G401 (cell line): ENCODE measurements around the gene IGF1R. TPM values are rescaled to one million over a fixed set of nuclear protein-coding genes. Genes with fewer than 3 reads are reported as not detected.
"Not testable (repeated sequence)": the region's sequence is repeated elsewhere in the genome, so short reads cannot be mapped to it uniquely, and the experiment has no call there.

ENCODE experiments used
- DNase-seq: peaks from one replicate; pipeline ENCODE4 v3.0.0-alpha.2; 2015; ENCODE audit warnings: low spot score
- in situ Hi-C: cut with HindIII; loops from 2 replicates; pipeline ENCODE4 v1.10.0; 2016; ENCODE audit warnings: low sequenced_read_pairs, mixed read lengths
- total RNA-seq: library from RNA; depleted of rRNA; stranded (reverse); fragments of >200 nt; shearing (Covaris generic); gene quantifications from 2 replicates; pipeline ENCODE4 v1.2.3, GENCODE V29; 2014

IGF1R gene
- total RNA-seq, 1 experiment from 2014 or later = 21.0 TPM

DNA sequence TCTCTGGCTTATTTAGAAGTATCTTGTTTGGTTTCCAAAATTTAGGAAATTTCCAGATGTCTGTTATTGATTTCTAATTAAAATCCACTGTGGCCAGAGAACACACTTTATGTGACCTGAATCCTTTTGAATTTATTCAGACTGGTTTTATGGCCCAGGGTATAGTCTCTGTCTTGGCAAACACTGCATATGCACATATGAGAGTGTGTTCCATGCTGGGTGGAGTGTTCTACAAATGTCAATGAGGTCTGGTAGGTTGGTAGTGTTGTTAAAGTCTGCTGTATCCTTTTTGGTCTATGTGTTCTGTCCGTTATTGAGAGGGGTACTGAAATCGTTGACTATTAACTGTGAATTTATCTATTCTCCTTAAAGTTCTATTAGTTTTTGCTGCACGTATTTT is 329.1 kb downstream of the IGF1R start:
- no peak for DNase-seq
- in situ Hi-C loops = no loop called here

DNA sequence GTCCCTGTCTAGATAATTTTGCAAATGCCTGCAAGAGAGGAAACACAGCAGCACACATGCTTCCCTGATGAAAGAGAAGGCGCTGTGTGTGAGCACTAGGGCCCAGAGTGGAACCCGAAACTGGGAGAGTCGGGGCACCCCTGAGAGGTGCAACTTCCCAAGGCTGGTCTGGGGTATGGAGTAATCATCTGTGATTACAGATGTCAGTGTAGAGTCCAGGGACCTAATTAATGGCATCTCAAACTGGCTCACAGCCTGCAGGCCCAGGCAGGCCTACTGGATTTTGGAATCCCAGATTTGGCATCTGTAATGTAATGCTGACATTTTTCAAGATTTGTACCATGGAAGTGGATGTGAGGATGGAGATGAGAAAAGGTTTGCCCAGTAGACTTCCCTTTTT is 329.8 kb downstream of the IGF1R start:
- no peak for DNase-seq
- in situ Hi-C loops = no loop called here

DNA sequence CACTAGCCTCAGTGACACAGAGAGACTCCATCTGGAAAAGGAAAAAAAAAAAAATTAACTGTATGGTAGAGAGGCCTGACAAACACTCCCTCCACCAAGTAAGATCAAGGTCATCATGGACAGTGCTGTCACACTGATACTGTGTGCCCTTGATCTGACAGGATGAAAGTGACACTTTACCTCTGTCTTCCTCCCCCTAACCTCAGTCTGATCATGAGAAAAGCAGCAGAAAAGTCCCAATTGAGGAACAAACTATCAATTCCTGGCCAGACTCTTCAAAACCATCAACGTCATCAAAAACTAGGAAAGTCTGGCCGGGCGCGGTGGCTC is 332.5 kb downstream of the IGF1R start:
- in situ Hi-C loops = no loop called here
- no peak for DNase-seq

DNA sequence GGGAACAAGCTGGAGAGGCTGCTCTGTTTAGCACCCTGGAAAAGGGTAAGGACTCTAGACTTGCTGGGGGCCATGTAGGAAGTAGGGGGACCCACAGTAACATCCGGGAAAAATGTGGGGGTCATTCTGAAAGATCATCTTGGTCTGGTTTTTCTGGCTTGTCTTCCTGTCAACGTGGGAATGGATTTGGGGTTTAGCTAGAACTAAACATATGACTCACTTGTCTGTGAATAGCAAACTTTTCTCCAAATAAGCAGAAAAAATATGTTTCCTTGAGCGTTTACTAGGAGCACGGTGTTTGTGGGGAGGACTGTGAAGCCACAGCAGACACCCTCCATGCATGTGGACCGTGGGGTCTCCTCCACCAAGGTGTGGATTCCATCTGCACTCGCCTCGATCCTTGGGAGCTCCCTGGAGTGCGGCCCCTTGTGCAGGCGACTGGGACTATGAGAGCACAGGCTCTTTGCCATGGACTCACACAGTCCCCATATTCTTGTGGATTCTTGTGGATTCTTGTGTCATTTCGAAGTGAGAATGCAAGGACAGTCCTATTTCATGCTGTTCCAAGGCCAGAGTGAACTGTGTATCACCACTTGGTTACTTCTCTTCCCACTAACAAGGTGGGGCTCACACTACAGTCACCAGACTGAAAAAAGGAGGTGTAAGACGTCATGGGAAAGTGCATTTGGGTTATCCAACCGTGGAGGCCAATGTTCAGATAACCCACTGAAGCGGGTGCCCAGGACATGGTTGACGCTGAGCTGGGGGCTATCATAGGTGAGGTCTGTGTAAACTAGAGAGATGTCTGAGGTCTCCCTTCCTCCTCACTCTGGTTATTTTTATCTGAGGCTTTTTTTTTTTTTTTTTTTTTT is 333.7 kb downstream of the IGF1R start:
- no peak for DNase-seq
- in situ Hi-C loops = no loop called here

DNA sequence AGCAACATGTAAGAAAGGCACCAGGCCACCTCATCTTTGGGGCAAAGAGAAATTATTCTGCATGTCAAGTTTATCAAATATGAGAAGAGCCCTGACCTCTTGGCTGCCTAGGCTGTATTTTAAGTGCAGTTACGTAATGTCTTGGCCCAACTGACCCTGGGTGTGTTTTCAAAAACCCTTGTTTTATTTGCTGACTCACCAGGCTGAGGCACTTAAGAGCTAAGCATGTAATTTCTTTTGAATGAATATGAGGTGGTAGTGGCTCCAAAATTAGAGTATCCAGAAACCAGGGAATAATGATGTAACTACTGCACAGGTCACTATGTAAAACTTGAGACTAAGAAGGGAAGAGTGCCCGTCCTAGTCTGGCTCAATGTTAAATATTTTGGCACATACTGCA is 335.0 kb downstream of the IGF1R start:
- in situ Hi-C loops = no loop called here
- no peak for DNase-seq

DNA sequence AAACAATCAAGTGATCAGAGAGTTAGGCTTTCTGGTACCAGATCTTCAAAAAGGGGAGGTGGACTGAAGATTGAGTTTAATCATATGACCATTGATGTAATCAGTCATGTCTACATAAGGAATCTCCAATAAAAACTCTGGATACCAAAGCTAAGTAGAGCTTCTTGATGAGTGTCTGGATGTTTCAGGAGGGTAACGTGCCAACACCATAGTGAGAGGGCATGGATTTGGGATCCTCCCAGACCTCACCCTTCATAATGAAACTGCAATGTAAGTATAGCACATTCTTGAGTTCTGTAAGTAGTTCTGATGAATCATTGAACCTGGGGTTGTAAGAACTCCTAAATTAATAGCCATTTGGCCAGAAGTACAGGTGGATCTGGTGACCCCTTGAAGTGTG is 337.9 kb downstream of the IGF1R start:
- no peak for DNase-seq
- in situ Hi-C loops = no loop called here

DNA sequence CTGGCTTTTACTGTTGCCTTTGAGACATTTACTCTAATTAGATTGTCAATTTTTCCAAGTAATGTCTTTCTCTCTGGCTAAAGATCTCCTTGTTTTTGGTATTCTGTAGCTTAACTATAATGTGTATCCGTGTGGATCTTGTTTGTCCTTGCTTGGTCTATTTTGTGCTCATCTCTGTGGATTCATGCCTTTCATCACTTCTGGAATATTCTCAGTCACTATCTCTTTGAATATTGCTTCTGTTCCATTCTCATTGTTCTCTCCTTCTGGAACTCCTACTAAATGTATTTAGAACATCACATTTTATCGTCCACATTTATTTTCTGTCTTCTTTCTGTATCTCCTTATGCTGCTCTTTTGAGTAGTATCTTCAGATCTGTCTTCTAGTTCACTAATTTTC is 346.6 kb downstream of the IGF1R start:
- DNase-seq = no peak
- in situ Hi-C loops = no loop called here

DNA sequence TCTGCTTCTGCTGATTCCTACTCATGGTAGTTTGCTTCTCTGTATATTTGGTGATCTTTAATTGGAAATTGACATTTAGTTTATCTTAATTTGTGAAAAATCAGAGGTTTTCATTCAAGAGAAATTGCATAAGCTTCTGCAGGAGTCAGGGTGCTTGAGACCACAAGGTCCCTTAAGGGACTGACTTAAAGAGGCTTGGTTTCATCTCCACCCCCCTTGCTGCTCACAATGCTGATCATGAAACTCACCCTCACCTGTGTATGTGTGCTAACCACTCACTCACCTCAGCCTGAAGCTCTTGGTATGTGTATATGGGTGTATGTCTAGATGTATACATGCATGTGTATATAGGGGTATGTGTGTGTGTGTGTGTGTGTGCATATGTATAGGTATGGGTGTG is 347.8 kb downstream of the IGF1R start:
- in situ Hi-C loops = no loop called here
- no peak for DNase-seq

DNA sequence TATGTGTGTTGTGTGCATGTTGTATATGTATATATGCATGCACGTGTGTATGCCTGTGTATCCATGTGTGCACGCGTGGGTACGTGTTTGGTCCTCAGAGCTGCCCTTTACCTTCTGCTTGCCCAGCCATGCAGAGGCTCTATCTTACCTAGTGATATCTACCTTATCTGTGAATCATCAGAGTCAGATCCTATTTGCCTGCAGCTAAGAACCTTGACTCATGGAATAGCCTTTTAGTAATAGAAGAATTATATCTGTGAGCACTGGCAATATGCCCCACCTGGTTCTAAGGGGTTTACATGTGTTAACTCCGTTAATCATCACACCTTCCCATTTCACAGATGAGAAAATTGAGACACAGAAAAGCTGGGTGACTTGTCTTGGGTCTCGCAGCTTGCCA is 348.3 kb downstream of the IGF1R start:
- no peak for DNase-seq
- in situ Hi-C loops = no loop called here

DNA sequence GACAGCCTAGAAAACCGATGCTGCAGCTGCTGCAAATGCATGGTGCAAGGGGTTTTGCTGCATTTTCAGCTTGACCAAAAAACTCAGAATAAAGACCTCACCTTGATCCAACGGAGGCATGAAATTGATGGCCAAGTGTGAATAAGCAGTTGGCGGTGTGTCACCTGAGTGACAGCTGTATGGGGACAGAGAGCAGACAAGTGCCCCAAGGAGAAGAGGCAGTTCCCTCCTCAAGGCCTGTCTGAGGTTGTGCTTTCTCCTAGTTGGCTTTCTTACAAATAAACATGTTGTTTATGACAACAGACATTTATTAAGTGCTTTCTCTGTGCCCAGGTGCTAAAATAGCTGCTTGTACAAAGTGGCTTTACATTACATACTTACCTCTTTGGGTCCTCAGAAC is 349.0 kb downstream of the IGF1R start:
- in situ Hi-C loops = no loop called here
- DNase-seq = no peak

DNA sequence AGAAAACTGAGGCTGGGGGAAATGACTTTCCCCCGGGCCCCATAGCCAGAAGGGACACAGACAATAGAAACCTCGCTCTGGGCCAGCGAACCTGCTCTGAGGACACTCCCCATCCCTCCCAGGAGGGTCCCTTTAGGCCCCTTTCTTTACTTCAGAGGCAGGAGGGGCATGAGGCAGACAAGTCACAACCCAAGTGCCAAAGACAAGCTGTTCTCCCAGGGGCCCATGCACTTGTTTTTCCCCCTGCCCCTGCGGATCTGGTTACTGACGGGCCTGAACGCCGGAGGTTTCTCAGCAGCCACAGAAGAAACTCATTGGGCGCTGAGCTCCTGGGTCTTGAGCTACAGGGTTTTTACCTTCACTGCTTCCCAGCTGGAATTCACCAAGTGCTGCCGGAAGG is 349.4 kb downstream of the IGF1R start:
- in situ Hi-C loops = no loop called here
- no peak for DNase-seq

DNA sequence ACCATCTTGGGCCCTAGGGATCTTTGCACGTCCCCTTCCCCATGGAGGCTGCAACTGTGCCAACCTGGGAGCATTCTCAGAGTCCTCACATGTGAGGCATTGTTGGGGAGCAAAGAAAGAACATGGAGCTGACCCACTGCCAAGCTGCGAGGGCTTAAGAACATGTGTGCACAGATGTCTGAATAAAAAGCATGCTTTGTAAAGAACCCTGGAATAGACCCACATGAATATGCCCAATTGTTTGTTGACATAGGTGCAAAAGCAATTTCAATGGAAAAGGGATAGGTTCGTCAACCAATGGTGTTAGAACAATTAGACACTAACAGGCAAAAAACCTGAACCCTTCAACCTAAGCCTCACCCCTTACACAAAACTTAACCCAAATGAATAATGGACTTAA is 349.9 kb downstream of the IGF1R start:
- in situ Hi-C loops = no loop called here
- no peak for DNase-seq

DNA sequence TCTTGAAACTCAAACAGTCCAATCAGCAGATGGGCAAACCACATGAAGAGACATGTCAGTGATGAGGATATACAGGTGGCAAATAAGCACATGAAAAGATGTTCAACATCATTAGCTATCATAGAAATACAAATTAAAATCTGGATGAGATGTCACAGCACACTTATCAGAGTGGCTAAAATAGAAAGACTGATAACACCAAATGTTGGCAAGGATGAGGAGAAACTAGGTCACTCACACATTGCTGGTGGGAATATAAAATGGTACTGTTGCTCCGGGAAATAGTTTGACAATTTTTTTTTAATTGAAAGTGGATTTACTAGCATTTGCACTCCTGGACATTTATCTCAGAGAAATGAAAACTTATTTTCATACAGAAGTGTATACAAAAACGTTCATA is 350.9 kb downstream of the IGF1R start:
- in situ Hi-C loops = no loop called here
- no peak for DNase-seq

DNA sequence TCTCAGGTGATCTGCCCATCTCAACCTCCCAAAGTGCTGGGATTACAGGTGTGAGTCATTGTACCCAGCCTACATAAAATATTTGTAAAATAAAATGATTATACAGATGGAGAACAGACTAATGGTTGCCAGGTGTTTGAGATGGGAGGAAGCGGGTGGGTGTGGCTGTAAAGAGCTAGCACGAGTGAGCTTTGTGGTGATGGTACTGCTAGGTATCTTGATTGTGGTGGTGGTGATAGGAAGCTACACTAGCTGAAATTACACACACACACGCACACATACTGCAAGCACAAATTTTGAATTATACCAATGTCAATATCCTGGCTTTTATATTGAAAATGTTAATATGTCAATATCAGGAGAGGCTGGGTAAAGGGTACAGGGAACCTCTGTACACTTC is 353.9 kb downstream of the IGF1R start:
- DNase-seq = no peak
- in situ Hi-C loops = no loop called here

DNA sequence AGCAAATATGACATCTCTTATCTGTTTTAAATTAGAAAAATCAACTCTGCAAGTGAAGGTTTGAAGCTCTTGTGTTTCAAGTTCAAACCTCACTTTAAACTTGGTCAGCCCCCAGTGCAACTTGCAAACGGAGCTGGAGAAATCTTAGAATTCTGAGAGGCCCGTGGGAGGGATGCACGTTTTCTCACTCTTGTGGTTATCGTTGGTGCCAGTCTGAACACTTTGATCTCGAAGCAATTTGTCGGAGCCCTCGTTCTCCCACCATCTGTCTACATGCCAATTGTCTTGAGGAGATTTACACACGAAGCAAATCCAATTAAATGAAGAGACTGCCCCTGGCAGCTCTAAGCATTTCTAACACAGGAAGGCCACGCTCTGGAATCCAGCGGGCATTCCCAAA is 355.0 kb downstream of the IGF1R start:
- DNase-seq, in situ Hi-C loops: not testable (repeated sequence)

DNA sequence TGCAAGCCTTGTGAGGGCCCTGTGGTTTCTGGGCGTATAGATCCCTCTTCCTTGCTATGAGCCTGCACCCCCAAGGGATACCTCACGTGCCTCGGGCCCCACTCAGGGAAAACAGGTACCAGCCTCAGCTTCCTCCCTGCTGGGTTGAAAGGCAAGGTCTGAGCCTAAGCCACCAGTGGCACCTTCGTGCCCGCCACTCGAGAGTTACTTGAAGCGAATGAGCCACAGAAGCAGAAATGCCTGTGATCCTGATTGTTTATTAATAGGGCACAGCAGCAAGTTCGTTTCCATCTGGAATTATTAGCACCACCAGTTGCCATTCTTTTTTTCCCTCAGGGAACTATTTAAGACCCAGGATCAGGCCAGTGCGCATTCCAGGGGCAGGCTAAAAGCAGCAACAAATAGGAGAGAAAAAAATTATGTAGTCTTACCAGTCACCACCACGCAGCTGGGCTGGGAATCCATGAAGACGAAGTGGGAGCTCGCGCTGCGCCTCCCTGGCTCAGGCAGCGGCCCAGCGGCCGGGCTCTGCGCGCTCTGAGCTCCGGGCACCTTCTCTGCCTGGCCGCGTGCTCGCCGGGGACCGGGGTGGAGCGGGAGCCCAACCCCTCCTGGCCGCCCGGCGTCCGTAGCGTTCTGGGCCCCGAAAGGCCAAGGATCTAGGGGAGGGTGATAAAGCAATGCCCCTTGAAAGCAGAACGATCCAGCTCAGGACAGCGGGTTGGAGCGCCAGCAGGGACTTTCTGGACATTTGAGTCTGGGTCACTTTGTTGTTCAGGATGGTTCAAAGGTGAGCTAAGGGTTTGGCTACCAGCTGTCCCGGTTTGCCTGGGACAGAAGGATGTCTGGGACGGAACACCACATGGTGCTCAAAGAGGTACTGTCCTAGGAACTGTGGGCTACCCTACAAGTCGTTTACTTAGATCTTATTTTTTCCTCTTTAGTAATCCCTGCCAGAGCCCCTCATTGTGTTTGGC is 356.9 kb downstream of the IGF1R start:
- in situ Hi-C loops, DNase-seq: not testable (repeated sequence)

DNA sequence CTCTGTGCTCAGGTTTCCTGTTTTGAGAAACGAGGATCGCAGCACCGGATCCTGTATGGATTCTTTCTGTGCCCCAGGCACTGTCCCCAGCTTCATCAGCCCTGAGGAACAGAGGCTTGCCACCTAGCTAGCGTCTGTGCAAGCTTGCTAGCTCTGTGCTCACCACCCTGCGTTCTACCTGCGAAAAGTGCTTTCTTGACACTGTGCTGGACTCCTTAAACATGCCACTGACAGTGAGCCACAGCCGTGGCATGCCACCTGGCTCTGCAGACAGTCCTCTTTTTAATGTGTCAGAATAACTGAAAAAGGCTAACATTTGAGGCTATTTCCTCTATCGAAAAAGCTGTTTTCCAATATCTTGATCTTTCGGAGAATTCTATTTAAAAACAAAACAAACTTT is 357.8 kb downstream of the IGF1R start:
- in situ Hi-C loops = no loop called here

DNA sequence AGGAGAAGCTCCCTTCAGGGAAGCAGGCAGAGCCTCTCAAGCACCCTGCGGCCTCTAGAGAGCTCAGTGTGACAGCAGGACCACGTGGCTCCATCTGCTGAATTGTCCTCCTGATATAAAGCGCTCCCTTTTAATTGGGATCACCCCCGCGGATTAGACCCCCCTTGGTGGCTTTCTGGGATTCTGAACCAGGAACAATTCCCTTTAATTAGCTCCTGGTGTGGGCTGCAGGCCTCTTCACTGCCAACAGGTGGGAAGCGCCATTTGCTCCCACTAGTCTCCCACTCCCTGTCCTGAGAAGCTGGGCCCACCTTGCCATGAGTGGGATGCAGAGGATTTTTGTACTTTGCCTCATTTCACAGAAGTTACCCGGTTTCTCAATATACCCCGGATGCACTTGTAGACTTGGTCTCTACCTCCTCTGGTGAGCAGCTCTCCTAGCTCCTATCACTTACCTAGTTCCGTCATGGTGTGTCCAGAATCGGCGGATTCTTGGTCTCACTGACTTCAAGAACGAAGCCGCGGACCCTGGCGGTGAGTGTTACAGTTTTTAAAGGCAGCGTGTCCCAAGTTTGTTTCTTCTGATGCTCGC is 358.7 kb downstream of the IGF1R start:
- DNase-seq = no peak

More for the DNA sequence above, 357.8 kb downstream of the IGF1R start:
- no peak for DNase-seq

DNA sequence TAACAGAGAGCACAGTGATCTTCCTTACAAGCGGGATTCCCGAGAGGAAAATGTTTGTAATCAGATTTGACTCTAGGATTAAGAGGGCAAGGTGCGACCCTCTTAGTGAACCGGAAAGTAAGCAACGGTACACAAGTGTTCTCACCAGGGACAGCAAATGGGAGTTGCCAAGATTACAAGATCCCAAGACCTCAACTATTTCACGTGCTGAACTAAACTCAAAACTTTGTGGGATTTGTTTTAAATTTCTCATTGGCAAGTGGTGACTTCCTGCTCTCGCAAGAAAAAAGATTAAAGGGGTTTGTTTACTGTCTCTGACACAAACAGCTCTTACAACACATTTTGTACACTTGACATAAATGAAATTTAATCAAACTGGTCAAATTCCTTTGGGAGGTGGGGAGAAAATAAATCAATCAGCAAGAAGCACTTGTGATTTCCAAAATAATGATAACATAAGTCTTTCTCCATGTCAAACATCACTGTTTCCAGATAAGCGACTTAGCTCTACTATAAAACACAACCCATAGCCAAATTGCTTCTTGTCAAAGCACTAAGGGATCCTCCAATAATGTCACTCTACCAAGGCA is 361.5 kb downstream of the IGF1R start:
- in situ Hi-C loops = no loop called here
- peak; percentile 33 for DNase-seq

More for the DNA sequence above, 358.7 kb downstream of the IGF1R start:
- in situ Hi-C loops = no loop called here

DNA sequence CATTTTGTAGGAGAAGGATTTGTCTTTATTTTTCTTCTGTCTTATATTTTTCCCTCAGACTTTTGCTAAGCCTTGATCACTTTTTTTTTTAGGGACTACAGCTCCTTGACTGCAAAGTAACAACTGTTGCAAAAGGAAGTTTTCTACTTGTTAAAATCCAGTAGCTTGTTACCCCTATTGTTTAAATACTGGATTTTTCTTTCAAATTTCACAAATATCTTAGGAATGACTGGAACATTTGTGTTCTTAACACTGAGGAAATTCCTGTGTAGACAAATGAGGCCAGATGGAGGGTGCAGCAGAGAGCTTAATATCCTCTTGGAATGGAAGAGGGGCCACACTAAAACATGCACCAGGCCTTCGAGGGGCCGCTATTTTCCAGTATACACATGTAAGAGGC is 362.4 kb downstream of the IGF1R start:
- in situ Hi-C loops = no loop called here
- no peak for DNase-seq
